ENCODE data around the gene SMAD2.
"Not testable (repeated sequence)": the region's sequence is repeated elsewhere in the genome, so short reads cannot be mapped to it uniquely, and the experiment has no call there.

Gene SMAD2

DNA sequence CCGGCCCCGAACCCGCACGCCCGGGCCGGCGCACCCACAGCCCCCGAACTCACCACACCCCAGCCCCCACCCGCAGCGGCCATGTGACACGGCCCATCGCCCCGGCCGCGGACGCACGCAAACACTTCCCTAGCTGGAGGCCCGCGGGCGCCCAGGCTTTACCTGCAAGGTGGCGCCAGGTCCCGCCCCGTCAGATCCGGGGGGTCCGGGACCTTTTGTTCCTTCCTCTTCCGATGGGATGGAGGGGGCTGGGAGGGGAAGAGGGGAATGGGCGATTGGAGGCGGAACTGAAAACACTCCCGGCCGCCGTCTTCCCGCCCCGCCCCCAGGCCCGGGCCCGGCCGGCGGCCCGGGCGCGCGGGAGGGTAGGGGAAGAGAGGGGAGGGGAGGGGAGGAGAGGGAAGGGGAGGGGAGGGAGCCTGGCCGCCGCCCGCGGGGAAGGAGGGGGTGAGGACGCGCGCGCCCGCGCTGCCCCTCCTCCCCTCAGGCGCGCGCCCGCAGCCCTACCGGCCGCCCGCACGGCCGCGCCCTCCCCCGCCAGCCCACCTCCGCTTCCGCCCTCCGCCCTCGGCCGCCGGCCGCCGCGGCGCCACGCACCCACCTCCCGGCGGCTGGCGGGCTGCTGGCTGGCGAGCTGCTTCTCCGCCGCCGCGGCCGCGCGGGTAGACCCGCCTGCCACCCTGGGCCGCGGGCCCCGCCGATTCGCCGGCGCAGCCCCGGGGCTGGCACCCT lies at the start of gene SMAD2:
SMAD2 (minus strand) TSS at position 461 of the 732 bp plus-strand sequence. CDS start 33,903 bp downstream, outside the sequence.
- in situ Hi-C loops (cut with MboI; ENCODE audit: low sequenced_read_pairs) = no loop called here

DNA sequence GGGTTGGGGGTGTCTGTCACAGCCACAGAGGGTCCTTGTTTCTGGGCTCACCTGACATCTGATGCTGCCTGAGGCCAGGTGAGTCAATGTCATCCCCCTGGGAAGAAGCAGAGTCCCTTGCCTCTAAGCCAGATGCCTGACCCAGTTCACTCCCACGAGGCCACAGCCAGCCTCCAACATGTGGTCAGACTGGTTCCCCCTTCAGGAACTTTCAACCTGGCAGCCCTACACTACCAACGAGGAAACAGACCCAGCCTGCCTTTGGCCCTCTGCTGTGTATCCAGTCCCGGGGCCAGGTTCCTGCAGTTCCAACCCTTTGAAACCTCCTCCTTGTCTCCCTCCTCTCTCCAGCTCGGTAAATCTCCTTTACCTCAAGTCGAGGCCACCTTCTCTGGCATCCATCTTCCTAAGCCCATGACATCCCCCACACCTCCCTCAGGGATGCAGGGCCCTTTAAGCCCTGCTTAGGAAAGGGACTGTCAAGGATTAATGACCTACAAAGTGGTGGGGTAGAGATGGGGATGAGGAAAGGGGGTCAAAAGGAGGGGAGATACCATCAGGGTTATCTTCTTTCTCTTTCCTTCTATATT lies 49.2 kb upstream of the SMAD2 start:
- in situ Hi-C loops (cut with MboI; ENCODE audit: low sequenced_read_pairs) = no loop called here

DNA sequence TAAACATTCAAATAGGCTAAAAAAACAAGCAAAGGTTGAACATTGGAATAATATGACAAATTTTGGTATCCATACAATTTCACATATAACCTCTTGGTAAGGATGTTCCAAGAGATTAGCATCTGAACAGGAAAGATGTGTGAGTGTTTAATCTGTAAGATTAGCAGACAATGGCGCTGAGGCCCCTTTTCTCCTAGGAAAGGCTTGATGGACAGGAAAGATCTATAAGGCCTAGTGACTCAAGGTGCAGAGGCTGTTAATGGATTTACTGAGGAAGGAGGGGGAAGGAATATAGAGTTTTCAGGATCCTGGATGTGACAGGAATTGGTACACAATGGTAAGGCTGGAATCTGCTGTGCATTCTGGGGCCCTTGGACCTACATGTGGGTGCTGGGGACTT lies 48.1 kb upstream of the SMAD2 start:
- in situ Hi-C loops (cut with MboI; ENCODE audit: low sequenced_read_pairs) = no loop called here

DNA sequence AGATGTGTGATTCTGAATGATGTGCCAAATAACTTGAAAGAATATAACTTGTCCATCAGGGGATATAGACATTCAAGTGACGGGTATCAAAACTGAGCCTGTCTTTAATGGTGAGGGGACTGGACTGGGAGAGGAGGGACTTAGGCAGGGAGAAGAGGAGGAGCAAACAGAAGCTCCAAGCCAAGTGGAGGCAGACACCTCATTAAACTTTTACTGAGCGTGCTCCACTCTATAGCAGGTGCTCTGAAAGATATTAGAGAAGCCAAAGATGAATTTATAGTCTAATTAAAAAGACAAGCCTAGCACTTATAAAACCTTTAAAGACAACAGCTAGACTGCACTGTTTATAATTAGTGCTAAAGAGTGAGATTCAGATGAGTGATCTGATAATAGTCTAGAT lies 47.7 kb upstream of the SMAD2 start:
- in situ Hi-C loops (cut with MboI; ENCODE audit: low sequenced_read_pairs) = no loop called here

DNA sequence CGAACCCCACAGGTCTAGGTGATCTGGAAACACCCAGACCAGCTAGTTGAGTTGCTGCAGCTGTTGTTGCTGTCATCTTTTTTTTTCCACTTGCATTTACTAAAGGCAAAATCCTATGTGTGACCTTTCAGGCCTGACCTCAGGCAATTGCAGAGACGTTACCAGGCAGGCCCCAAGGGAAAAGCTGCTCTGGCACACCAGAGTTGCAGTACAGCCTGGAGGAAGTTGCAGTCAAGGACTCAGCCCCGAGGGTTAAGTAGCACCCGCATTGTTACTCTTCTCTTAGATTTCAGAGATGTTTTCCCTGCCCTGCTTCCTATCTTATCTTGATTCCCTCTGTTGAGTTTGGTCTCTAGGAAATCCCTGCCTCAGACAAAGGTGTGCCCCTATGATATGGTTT lies 45.2 kb upstream of the SMAD2 start:
- in situ Hi-C loops (cut with MboI; ENCODE audit: low sequenced_read_pairs) = no loop called here

DNA sequence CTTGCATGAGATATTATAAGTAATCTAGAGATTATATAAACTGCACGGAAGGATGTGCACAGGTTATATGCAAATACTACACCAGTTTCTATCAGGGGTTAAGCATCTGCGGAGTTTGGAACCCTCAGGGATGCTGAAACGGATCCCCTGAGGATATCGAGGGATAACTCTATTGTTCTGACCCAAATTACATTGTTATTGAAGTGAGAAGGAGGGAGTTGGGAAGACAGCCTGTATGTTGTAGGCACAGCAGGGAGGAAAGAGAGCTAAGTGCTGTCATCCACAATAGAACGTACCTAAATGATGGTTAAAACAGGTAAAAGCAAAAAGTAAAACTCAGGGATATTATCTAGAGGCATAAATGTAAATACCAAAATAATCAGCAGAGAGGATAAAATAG lies 44.6 kb upstream of the SMAD2 start:
- in situ Hi-C loops (cut with MboI; ENCODE audit: low sequenced_read_pairs) = no loop called here

DNA sequence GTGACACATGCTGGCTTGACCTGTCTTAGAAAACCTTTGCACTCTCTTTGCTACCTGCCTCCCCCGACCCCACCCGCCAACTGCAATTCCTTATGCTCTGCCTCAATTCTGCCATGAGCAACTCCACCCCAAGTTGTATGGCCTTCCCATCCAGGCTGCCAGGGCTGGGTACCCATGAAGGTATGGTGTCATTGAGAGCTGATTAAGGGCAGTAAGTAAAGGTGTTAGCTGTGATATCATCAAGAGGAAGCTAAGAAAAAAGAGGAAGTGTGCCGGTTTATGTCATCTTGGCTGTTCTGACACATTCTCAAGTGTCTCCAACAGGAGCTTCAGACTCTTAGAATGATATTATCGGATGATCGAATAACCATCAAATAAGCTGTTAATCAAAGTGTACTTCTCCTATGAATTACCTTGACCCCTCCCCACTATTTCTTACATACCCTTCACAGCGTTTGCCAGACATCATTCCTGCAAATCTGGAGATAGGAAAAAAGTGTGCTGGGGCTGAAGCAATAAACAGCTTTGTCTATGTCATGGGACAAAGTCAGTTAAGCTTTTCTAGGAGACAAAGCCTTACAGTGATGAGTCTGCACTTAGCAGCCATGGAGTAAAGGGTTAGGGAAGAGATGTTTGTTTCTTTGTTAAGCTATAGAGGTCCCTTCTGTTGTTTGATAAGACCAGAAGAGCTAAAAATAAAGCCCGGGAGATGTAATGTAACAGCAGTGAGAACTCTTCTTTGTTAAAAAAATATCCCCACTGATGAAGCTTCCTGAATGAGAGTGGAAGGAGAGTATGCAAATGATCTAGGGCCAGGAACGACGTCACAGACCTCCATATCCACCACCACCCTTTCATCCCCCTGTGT lies 40.4 kb upstream of the SMAD2 start:
- in situ Hi-C loops (cut with MboI; ENCODE audit: low sequenced_read_pairs) = no loop called here

DNA sequence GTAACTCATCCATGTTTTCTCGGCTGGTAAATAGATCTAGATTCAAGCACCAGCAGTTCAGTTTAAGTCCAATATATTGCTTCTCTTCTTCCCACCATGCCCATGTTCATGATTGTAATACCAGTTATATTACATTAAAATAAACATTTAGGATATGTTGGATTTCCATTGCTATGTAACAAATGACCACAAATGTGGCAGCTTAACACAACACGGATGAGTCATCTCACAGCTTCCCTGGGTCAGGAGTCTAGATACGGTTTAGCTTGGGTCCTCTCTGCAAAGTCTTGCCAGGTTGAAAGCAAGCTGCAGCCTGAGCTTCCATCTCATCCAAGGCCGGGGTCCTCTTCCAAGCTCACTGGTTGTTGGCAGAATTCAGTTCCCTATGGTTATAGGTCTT lies 39.4 kb upstream of the SMAD2 start:
- in situ Hi-C loops (cut with MboI; ENCODE audit: low sequenced_read_pairs) = no loop called here

DNA sequence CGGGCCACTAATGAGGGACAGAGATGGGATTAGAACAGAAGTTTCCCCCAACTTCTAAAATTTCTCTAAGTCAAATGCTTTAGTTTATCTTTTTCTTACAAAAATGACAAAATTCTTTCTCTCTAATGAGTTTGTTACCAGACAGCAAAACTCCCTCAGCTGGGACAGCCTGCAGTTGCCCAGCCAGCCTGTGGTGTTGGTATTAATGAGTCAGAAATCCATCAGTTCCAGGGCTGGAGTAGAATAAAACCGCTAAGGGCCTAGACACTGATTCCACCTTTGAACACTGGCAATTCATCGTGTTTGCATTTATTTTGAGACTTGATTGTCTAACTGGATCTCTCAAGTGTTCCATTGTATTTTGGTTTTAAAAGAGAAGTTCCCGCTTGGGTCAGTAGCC lies 38.3 kb upstream of the SMAD2 start:
- in situ Hi-C loops (cut with MboI; ENCODE audit: low sequenced_read_pairs) = no loop called here

DNA sequence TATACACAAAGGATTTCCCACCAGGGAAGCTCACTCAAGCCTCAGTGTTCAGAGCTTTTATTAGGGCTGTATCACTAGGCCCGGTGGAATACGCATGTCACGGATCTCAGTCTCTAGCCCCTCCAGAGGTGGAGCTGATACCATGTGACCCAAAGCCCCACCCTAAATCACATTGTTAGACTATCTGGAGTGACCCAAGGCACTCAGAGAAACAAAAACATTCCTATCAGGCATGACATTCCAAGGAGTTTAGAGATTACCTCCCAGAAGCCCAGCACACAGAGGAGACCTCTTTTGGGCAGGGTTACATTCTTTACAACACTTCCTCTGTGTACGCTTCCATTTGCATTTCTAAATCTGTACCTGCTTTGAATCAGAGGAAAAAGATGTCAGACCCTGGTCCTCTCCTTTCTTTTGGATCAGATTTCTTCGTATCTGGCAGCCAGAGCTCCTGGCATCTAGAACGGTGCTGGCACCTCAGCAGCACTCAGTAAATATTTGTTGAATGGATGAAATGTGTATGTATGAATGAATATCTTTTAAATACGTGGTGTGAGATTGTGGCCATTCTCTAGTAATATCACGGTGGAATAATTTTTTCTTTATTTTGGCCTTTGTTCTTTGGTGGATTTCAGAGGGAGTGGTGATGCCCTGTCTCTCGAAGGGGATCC lies 37.7 kb upstream of the SMAD2 start:
- in situ Hi-C loops (cut with MboI; ENCODE audit: low sequenced_read_pairs) = no loop called here

DNA sequence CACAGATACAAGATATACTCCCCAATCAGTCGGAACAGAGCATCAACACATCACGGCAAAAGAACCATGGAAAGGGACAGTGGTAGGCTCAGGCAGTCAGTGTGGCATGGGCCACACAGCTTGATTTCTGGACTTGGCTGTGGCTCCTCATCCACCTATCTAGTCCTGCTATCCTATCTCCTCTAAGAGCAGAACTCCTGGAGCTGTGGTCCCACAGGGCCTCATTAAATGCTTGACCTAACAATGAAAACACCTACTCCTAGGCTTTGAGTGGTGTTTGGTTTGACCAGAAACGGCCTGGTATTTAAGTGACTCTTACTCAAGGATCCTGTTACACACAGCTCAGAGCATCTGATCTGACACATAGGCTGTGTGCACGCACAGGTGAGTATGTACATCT lies 33.6 kb upstream of the SMAD2 start:
- in situ Hi-C loops (cut with MboI; ENCODE audit: low sequenced_read_pairs) = no loop called here

DNA sequence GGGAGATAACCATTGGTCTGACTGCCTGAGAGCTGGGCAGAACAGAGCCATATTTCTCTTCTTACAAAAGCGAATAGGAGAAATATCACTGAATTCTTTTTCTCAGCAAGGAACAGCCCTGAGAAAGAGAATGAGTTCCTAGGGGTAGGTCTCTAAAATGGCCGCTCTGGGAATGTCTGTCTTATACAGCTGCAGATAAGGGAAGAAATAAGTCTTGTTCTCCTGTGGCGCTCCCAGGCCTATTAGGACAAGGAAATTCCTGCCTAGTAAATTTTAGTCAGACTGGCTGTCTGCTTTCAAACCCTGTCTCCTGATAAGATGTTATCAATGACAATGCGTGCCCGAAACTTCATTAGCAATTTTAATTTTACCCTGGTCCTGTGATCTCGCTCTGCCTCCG lies 30.5 kb upstream of the SMAD2 start:
- in situ Hi-C loops (cut with MboI; ENCODE audit: low sequenced_read_pairs) = not testable (repeated sequence)

DNA sequence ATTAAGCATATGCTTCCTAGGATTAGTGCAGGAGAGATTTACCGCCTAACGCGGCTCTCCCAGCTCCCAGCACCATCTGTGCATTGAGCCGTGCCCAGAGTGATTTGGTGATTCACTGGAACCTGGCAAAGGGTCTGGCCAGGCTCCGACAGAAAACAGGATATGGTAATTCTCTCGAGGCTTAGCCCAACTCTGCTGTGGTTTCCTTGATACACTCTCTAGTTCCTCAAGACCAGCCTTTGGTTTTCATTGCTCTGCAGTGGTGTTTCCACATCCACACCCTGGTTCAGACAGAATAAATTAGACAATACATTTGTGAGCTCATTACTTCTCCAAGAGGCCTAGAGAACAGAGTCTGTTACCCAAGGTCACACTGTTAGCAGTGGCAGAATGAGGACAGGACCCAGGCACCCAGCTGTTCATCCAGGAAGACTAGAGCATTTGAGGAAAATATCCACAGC lies 23.0 kb upstream of the SMAD2 start:
- in situ Hi-C loops (cut with MboI; ENCODE audit: low sequenced_read_pairs) = no loop called here

DNA sequence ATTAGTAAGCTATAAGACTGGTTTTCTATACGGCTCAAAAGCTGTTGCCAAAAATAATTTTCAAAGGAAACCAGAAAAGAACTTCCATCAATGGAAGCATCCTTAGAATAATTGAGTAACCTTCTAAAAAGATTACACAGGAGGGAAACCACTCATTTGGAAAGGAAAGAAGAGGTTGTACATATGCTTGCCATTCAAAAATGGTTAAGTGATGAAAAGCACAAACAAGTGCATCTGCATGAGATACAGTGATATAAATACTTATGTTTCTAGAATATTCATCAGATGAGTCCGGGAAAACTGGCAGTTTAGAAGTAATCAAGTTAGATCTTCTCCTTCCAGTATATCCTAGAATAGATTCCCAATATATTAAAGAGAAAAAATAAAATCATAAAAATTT lies 20.1 kb upstream of the SMAD2 start:
- in situ Hi-C loops (cut with MboI; ENCODE audit: low sequenced_read_pairs) = no loop called here

DNA sequence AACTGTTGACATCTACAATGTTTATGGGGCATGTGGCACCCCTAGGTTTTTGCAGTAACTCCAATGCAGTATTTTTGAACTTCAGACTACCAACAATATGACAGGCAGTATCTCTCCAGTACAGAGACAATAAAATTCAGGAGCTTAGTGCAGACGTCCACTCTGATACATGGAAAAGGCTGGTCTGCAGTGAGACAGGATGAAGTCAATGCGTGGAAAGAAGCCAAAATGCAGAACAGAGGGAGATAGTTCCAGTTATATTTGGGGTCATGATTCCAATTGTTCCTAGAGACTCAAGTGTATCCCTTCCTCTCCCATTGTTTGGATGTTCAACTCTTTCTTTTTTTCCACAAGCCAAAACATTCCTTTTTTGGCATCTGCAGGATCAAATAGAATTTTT lies 18.7 kb upstream of the SMAD2 start:
- in situ Hi-C loops (cut with MboI; ENCODE audit: low sequenced_read_pairs) = no loop called here

DNA sequence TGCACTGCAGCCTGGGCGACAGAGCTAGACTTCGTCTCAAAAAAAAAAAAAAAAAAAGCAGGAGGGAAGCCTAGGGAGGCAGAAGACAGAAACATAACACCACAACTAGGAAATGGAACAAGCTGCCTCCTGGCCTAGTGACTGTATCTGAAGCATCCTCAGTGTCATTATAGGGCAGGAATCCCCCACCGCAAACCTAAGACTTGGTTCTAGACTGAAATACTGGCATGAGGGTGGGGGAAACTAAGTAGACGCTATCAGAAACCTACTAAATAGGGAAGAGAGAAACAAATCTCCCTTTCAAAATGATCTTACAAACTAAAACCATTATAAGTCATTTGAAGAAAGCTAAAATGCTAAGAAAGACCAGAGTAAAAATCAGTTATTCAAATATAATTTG lies 16.4 kb upstream of the SMAD2 start:
- in situ Hi-C loops (cut with MboI; ENCODE audit: low sequenced_read_pairs) = no loop called here

DNA sequence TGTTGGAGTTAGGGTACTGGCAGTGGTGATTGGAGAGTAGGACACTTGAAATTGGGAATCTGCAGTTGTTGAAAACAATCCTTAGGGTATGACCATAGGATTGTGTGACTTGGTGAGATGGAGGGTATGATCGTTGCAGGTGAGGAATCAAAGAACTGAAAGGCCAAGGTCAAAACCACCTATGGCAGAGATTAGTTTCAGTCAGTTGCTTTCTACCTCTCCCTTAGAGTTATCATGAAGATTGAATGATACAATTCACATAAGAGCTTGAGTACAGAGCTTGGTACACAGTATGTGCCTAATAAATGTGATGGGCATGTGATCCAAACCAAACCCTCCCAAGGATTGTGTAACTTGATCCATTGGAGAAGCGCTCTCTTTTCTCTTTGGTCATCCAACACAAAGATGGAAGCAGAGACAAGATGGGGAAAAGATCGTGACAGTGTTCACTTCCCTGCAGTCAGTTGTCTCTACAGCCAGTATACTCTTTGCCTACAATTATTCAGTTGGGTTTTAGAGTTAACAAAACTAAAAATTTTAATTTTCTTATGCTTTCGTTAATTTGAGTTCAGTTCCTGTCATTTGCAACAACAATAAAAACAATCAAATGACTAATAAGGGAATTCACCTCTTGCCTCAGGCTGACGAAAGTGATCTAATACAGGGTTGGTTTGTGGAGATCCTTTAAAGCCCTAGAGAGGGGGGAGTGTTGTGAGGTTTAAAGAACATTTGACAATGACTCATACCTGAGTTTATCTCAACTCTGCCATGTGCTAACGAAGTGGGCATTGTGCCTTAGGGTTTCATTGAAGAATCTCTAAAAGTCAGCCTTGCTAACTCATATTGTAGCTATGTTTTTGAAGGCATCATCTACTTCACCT lies 14.8 kb upstream of the SMAD2 start:
- in situ Hi-C loops (cut with MboI; ENCODE audit: low sequenced_read_pairs) = no loop called here

DNA sequence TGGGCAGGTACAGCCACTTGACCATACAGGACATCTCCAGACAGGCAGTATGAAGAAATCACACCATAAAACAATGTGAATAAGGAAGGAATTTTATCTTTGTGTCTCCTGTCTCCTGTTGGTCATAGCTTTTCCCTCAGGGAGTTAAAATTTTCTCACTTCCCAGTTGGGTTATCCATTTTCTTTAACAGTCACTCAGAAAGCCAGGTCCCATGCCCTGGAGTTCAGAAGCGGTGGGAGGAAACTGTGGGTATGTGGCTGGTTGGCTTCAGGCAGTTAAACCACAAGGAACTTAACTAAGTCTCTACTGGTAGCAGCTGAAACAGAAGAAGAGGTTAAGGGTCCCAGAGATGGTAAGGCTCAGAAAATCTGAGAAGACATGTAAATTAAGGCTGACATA lies 6.5 kb upstream of the SMAD2 start:
- in situ Hi-C loops (cut with MboI; ENCODE audit: low sequenced_read_pairs) = no loop called here

DNA sequence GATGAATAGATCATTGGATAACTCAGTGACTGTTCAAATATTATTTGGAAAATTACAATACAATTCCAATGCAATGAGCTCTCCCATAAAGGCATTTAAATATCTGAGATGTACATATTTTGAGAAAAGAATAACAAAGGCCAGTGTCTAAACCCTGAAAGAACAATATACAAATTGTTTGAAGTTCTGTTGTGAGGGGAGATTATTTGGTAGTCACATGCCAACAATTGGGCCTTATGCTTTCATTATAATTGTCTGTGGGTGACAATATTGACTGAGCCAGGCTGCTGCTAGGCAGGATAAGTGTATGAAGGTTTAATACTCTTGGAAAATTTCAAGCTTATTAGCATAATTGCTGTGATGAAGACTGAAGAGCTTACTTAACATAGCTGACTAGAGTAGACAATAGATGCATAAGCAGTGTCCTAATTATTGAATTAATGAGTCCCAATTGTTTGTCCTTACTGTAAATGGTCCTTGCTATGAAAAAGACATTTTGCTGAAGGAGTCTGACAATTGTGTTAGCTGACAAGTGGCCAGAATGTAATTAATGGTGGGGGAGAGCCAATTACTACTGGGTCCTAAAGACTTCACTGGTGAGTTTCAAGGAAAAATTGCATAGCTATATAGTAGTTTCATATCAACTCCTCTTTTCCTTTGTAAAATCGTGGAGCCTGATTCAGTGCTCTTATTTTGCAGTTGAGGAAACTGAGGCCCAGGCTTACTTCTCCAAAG lies 5.0 kb upstream of the SMAD2 start:
- in situ Hi-C loops (cut with MboI; ENCODE audit: low sequenced_read_pairs) = no loop called here

DNA sequence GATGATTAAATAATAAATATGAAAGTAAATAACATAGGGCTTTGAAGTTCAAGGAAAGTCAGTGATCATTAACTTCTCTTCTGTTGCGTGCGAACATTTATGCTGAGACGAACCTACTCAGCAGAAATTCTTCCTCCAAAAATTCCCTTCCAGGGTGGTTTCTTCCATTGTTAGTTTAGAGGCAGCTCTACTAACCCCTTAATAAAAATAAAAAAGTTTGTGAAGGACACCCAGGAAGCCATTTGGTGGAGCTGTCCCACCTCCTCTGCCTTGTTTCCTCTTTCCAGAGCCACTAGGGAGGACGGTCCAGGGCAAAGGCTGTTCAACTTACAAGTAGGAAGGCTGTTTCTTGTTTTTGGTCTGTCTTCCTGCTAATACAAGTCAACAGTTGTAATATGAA lies 2.1 kb upstream of the SMAD2 start:
- in situ Hi-C loops (cut with MboI; ENCODE audit: low sequenced_read_pairs) = no loop called here
